K562 (cell line): Measurements from ENCODE around the gene ZNF467. TPM values are rescaled to one million over a fixed set of nuclear protein-coding genes. Genes with fewer than 3 reads are reported as not detected.

ENCODE experiments used
- ARID2 ChIP-seq: fragments of 450-650 bp; IDR thresholded peaks from 2 replicates; pipeline ENCODE4 v1.6.1; 2017; ENCODE audit warnings: antibody characterized with exemption, mild to moderate bottlenecking
- CC2D1A ChIP-seq: fragments of 450-650 bp; IDR thresholded peaks from 2 replicates; pipeline ENCODE4 v1.6.1; 2017; ENCODE audit warnings: mild to moderate bottlenecking
- CTBP1 ChIP-seq: fragments of 450-650 bp; IDR thresholded peaks from 2 replicates; pipeline ENCODE4 v1.6.1; 2016; ENCODE audit warnings: borderline replicate concordance
- ETV1 ChIP-seq: fragments of 450-650 bp; conservative IDR thresholded peaks from 2 replicates; pipeline ENCODE4 v1.6.1; 2016; ENCODE audit warnings: missing genetic modification characterization, control low read depth, low read depth, missing compliant biosample characterization
- HDAC6 ChIP-seq: IDR thresholded peaks from 2 replicates; pipeline ENCODE4 v1.6.1; 2012; ENCODE audit warnings: low read depth, mild to moderate bottlenecking, control low read depth, inconsistent platforms, low read length, moderate library complexity
- HDAC8 ChIP-seq: fragments of 450-650 bp; IDR thresholded peaks from 2 replicates; pipeline ENCODE4 v1.6.1; 2016; ENCODE audit warnings: mild to moderate bottlenecking, missing genetic modification characterization, moderate library complexity, missing compliant biosample characterization
- HDGF ChIP-seq: fragments of 450-650 bp; IDR thresholded peaks from 2 replicates; pipeline ENCODE4 v1.6.1; 2016
- JUN ChIP-seq, 2 experiments: sonication (generic) in 1 of 2; formaldehyde crosslinking in 1 of 2; IDR thresholded peaks; 2 replicates each; pipeline versions ENCODE4 v1.6.1 to v1.8.0; 2012 to 2022; ENCODE audit warnings: borderline replicate concordance in 2 of 2, mild to moderate bottlenecking in 2 of 2, improper control_type of control experiment in 1 of 2, low read depth in 1 of 2, low read length in 1 of 2, missing genetic modification reagents in 1 of 2
- MAFK ChIP-seq: IDR thresholded peaks from 2 replicates; pipeline ENCODE4 v1.6.1; 2011; ENCODE audit warnings: low read length, improper control_type of control experiment
- MAX ChIP-seq: sonication (generic); formaldehyde crosslinking; IDR thresholded peaks from 2 replicates; pipeline ENCODE4 v1.9.0; 2022; ENCODE audit warnings: mild to moderate bottlenecking, missing genetic modification reagents
- MTA1 ChIP-seq: fragments of 450-650 bp; IDR thresholded peaks from 2 replicates; pipeline ENCODE4 v1.6.1; 2017; ENCODE audit warnings: borderline replicate concordance
- PHTF2 ChIP-seq: fragments of 250-450 bp; sonication (Bioruptor Pico); IDR thresholded peaks from 2 replicates; pipeline ENCODE4 v1.5.0; 2021; ENCODE audit warnings: mild to moderate bottlenecking
- RB1 ChIP-seq: fragments of 450-650 bp; IDR thresholded peaks from 2 replicates; pipeline ENCODE4 v1.6.1; 2017; ENCODE audit warnings: low read depth, mild to moderate bottlenecking
- SMAD4 ChIP-seq: fragments of 250-450 bp; sonication (Bioruptor Pico); conservative IDR thresholded peaks from 2 replicates; pipeline ENCODE4 v1.8.0; 2021; ENCODE audit warnings: inconsistent platforms, mild to moderate bottlenecking, moderate library complexity
- SMARCA5 ChIP-seq: fragments of 450-650 bp; IDR thresholded peaks from 2 replicates; pipeline ENCODE4 v1.6.1; 2016
- ZBTB17 ChIP-seq: fragments of 450-650 bp; formaldehyde crosslinking; IDR thresholded peaks from 2 replicates; pipeline ENCODE4 v1.4.0; 2020; ENCODE audit warnings: mild to moderate bottlenecking
- ZBTB40 ChIP-seq, 2 experiments: fragments of 450-650 bp in 1 of 2; sonication (generic) in 1 of 2; formaldehyde crosslinking in 1 of 2; IDR thresholded peaks; 2 replicates each; pipeline versions ENCODE4 v1.7.1 to v1.9.0; 2016 to 2022; ENCODE audit warnings: inconsistent platforms in 1 of 2, mild to moderate bottlenecking in 1 of 2, missing genetic modification reagents in 1 of 2
- ZFP1 ChIP-seq: fragments of 450-650 bp; formaldehyde crosslinking; IDR thresholded peaks from 2 replicates; pipeline ENCODE4 v1.4.0; 2020; ENCODE audit warnings: mild to moderate bottlenecking, mixed read lengths
- polyA plus RNA-seq, 8 experiments: library from polyadenylated mRNA; depleted of rRNA in 4 of 8; stranded (reverse) in 5 of 8; unstranded in 3 of 8; fragments of >200 nt; fragmentation: Nextera tagmentation in 2 of 8; fragmentation: Illumina TruSeq in 1 of 8; extraction: Ambion mirVana in 2 of 8; extraction: Trizol in 1 of 8; gene quantifications; 2 replicates each; pipeline versions ENCODE4 v1.2.1 to v1.2.3, GENCODE V29; 2011 to 2014; ENCODE audit warnings: inconsistent platforms in 1 of 8, missing spikeins in 1 of 8
- total RNA-seq, 7 experiments: library from RNA; depleted of rRNA in 6 of 7; stranded (reverse); fragments of >200 nt in 6 of 7; fragmentation: Illumina TruSeq in 2 of 7; extraction: Trizol in 2 of 7; gene quantifications; 2 replicates each; pipeline versions ENCODE4 v1.2.1 to v1.2.3, GENCODE V29; 2011 to 2021; ENCODE audit warnings: low replicate concordance in 1 of 7

Gene ZNF467
- total and polyA plus RNA-seq, 9 of the 15 experiments (the other 6 are each of a cell fraction or from before 2014, with no cell fraction given) = 0.32 to 14.2 (median 1.7) TPM

GRCh38 chr7:149742075-149742701, 31.2 kb downstream of the ZNF467 start (continued):
- TF ChIP-seq JUN (IDR thresholded peaks at IDR 0.05; ENCODE audit: borderline replicate concordance, low read depth, low read length) (0 out of 2 replicates have a peak, but pooled peaks have one; percentile 70), JUN (CRISPR knock-in tag; IDR thresholded peaks at IDR 0.05; ENCODE audit: borderline replicate concordance) (no peak), RB1 (0 out of 2 replicates have a peak, but pooled peaks have one; percentile 36), MAFK (peak; percentile 11; the same call in 1 of the 2 replicates), ARID2 (peak; percentile 94), SMARCA5 (no peak), HDGF (no peak), ETV1 (tag) (peak; percentile 80), ZBTB17 (CRISPR knock-in tag) (no peak), PHTF2 (CRISPR knock-in tag) (no peak), CTBP1 (peak; percentile 68), MTA1 (0 out of 2 replicates have a peak, but pooled peaks have one; percentile 36), HDAC8 (tag) (peak; percentile 19; the same call in 1 of the 2 replicates), SMAD4 (no peak), HDAC6 (no peak), CC2D1A (peak; percentile 90), ZFP1 (CRISPR knock-in tag) (no peak), MAX (CRISPR knock-in tag) (0 out of 2 replicates have a peak, but pooled peaks have one; percentile 27), ZBTB40 (IDR thresholded peaks at IDR 0.05) (peak; percentile 41; the same call in 1 of the 2 replicates), ZBTB40 (CRISPR knock-in tag; IDR thresholded peaks at IDR 0.05) (no peak)
